A673 (cell line): ENCODE data around the gene SCAANT1. TPM values are rescaled to one million over a fixed set of nuclear protein-coding genes. Genes with fewer than 3 reads are reported as not detected.

Experiments
- BruUV-seq: library from RNA; stranded (reverse); fragments of 400-500 nt; replicated peaks from 2 replicates; lab custom pipeline; 2021; lab: Mats Ljungman, UMichigan
- CTCF ChIA-PET: fragments of 300-600 bp; sonication (Branson Sonifier 250); formaldehyde crosslinking; loops from one replicate; lab custom pipeline; 2022; ENCODE audit warnings: antibody characterized with exemption; lab: Charles Lee
- POLR2A ChIA-PET: fragments of 300-600 bp; sonication (Branson Sonifier 250); formaldehyde crosslinking; loops from one replicate; lab custom pipeline; 2022; ENCODE audit warnings: antibody characterized with exemption; ENCODE audit not compliant: low non-redundant PET; lab: Charles Lee
- DNase-seq: peaks from one replicate; pipeline ENCODE4 v3.0.0-alpha.2; 2015; ENCODE audit warnings: low spot score
- H3K27ac ChIP-seq: fragments of 200-600 bp; sonication (generic); 2 replicates; pipeline ENCODE4 v1.5.1; 2016; ENCODE audit warnings: mixed run types, low read depth, mild to moderate bottlenecking, mixed read lengths, antibody characterized with exemption, low read length; ENCODE audit not compliant: poor library complexity, severe bottlenecking
- H3K27me3 ChIP-seq: fragments of 200-600 bp; sonication (generic); replicated peaks from 2 replicates; pipeline ENCODE4 v1.6.1; 2017; ENCODE audit warnings: mixed run types, low read depth, mild to moderate bottlenecking, mixed read lengths, antibody characterized with exemption, low read length; ENCODE audit not compliant: insufficient read depth, poor library complexity
- H3K36me3 ChIP-seq: fragments of 200-600 bp; sonication (generic); 2 replicates; pipeline ENCODE4 v1.6.1; 2016; ENCODE audit warnings: mixed run types, mild to moderate bottlenecking, mixed read lengths, antibody characterized with exemption, low read length; ENCODE audit not compliant: insufficient read depth, poor library complexity, severe bottlenecking
- H3K4me1 ChIP-seq: fragments of 200-600 bp; sonication (generic); 2 replicates; pipeline ENCODE4 v1.6.1; 2017; ENCODE audit warnings: mixed run types, mild to moderate bottlenecking, mixed read lengths, antibody characterized with exemption, low read length; ENCODE audit not compliant: insufficient read depth, poor library complexity, severe bottlenecking
- H3K4me3 ChIP-seq: fragments of 200-600 bp; sonication (generic); 2 replicates; pipeline ENCODE4 v1.5.1; 2016; ENCODE audit warnings: low read depth, mixed run types, mild to moderate bottlenecking, mixed read lengths, low read length; ENCODE audit not compliant: poor library complexity, severe bottlenecking
- H3K9me3 ChIP-seq: fragments of 200-600 bp; sonication (generic); 2 replicates; pipeline ENCODE4 v1.6.1; 2016; ENCODE audit warnings: mixed run types, low read depth, mild to moderate bottlenecking, mixed read lengths, antibody characterized with exemption, low read length; ENCODE audit not compliant: poor library complexity, severe bottlenecking
- CTCF ChIP-seq: fragments of 300-800, 200-600 bp; sonication (generic); conservative IDR thresholded peaks from 2 replicates; pipeline ENCODE4 v1.5.1; 2017; ENCODE audit warnings: low read depth, mild to moderate bottlenecking, antibody characterized with exemption, low read length, moderate library complexity, mixed read lengths
- EZH2 ChIP-seq: fragments of 200-600 bp; sonication (generic); IDR thresholded peaks from 2 replicates; pipeline ENCODE4 v1.6.1; 2017; ENCODE audit warnings: borderline replicate concordance, low read depth, mild to moderate bottlenecking, mixed read lengths, antibody characterized with exemption, low read length; ENCODE audit not compliant: poor library complexity, severe bottlenecking
- intact Hi-C: fragments of 100-400 bp; cut with micrococcal nuclease; formaldehyde crosslinking; loops from one replicate; pipeline ENCODE4 v1.10.0; 2022; ENCODE audit not compliant: unreplicated experiment
- total RNA-seq: library from RNA; stranded (reverse); gene quantifications from 2 replicates; pipeline ENCODE4 v1.2.3, GENCODE V29; 2021

SCAANT1 gene
- total RNA-seq, 1 experiment from 2014 or later: not detected

- Histone ChIP-seq H3K4me1 (peaks cover 4% of the 10 kb centered on the region), H3K27ac (no peak overlapping the region), H3K4me3 (no peak overlapping the region), H3K27me3 (no peaks in the 10 kb centered on the region), H3K36me3 (no peaks in the 10 kb centered on the region), H3K9me3 (no peaks in the 10 kb centered on the region)
- TF ChIP-seq EZH2 (no peak), CTCF (no peak)
- no TSS peak for BruUV-seq
- CTCF ChIA-PET: no interaction called here
- DNase-seq: no peak
- POLR2A ChIA-PET: no interaction called here
- intact Hi-C loops: no loop called here
Measured at GRCh38 chr3:63875510-63875909, 36.7 kb downstream of the SCAANT1 start.

- BruUV-seq: no TSS peak
- no peaks in the 10 kb centered on the region for H3K9me3 ChIP-seq
- peaks cover 4% of the 10 kb centered on the region for H3K4me1 ChIP-seq
- no peak overlapping the region for H3K27ac ChIP-seq
- DNase-seq: no peak
- H3K36me3 ChIP-seq: no peaks in the 10 kb centered on the region
- H3K4me3 ChIP-seq: no peak overlapping the region
- intact Hi-C loops: no loop called here
- TF ChIP-seq EZH2: no peak
- TF ChIP-seq CTCF: no peak
- CTCF ChIA-PET: interaction anchor here (0.6 kb wide), 1 partner anchor 405 kb away, joined by 6 read pairs; no protein-coding TSS in a partner anchor
- no peaks in the 10 kb centered on the region for H3K27me3 ChIP-seq
- POLR2A ChIA-PET: no interaction called here
Measured at GRCh38 chr3:63874769-63875168, 37.4 kb downstream of the SCAANT1 start.

- Histone ChIP-seq H3K27me3 (no peaks in the 10 kb centered on the region), H3K36me3 (no peaks in the 10 kb centered on the region), H3K4me3 (no peak overlapping the region), H3K4me1 (peaks cover 4% of the 10 kb centered on the region), H3K9me3 (no peaks in the 10 kb centered on the region), H3K27ac (no peak overlapping the region)
- no peak for TF ChIP-seq EZH2
- no peak for TF ChIP-seq CTCF
- intact Hi-C loops: no loop called here
- ChIA-PET CTCF (no interaction called here), POLR2A (no interaction called here)
- no TSS peak for BruUV-seq
- no peak for DNase-seq
Measured at GRCh38 chr3:63872135-63872924, 39.9 kb downstream of the SCAANT1 start.
